HepG2 (cell line): ENCODE measurements around the gene IZUMO4. TPM values are rescaled to one million over a fixed set of nuclear protein-coding genes. Genes with fewer than 3 reads are reported as not detected.

Experiments
- DMAP1 ChIP-seq: IDR thresholded peaks from 2 replicates; pipeline ENCODE4 v1.6.1; 2016
- ELF3 ChIP-seq: IDR thresholded peaks from 2 replicates; pipeline ENCODE4 v1.6.1; 2016; ENCODE audit warnings: missing genetic modification reagents, missing compliant biosample characterization
- FOXJ3 ChIP-seq: sonication (generic); formaldehyde crosslinking; IDR thresholded peaks from 2 replicates; pipeline ENCODE4 v1.4.0; 2020; ENCODE audit warnings: missing genetic modification reagents, mild to moderate bottlenecking, borderline replicate concordance
- MIER2 ChIP-seq: IDR thresholded peaks from 2 replicates; pipeline ENCODE4 v1.6.1; 2016; ENCODE audit warnings: missing biosample characterization, missing genetic modification reagents
- MTA1 ChIP-seq: sonication (generic); formaldehyde crosslinking; IDR thresholded peaks from 2 replicates; pipeline ENCODE4 v1.4.0; 2020; ENCODE audit warnings: missing genetic modification reagents, mild to moderate bottlenecking, borderline replicate concordance
- MTF1 ChIP-seq: sonication (generic); formaldehyde crosslinking; IDR thresholded peaks from 2 replicates; pipeline ENCODE4 v1.5.0; 2020; ENCODE audit warnings: missing genetic modification reagents
- SALL1 ChIP-seq: sonication (generic); formaldehyde crosslinking; IDR thresholded peaks from 2 replicates; pipeline ENCODE4 v1.8.0; 2022; ENCODE audit warnings: mild to moderate bottlenecking, missing genetic modification reagents
- SNAI1 ChIP-seq: sonication (generic); formaldehyde crosslinking; IDR thresholded peaks from 2 replicates; pipeline ENCODE4 v1.5.0; 2020; ENCODE audit warnings: mild to moderate bottlenecking, missing genetic modification reagents, borderline replicate concordance
- ZBTB21 ChIP-seq: sonication (generic); formaldehyde crosslinking; IDR thresholded peaks from 2 replicates; pipeline ENCODE4 v1.4.0; 2020; ENCODE audit warnings: missing genetic modification reagents
- ZFP36 ChIP-seq: fragments of 150-350 bp; IDR thresholded peaks from 2 replicates; pipeline ENCODE4 v1.6.1; 2018; ENCODE audit warnings: borderline replicate concordance, low read length, low read depth; ENCODE audit not compliant: partially characterized antibody
- ZNF124 ChIP-seq: sonication (generic); formaldehyde crosslinking; IDR thresholded peaks from 2 replicates; pipeline ENCODE4 v1.4.0; 2020; ENCODE audit warnings: missing genetic modification reagents
- ZNF558 ChIP-seq: sonication (generic); formaldehyde crosslinking; IDR thresholded peaks from 2 replicates; pipeline ENCODE4 v1.9.0; 2022; ENCODE audit warnings: mild to moderate bottlenecking, missing genetic modification reagents, borderline replicate concordance
- ZNF773 ChIP-seq: sonication (generic); formaldehyde crosslinking; IDR thresholded peaks from 2 replicates; pipeline ENCODE4 v1.4.0; 2020; ENCODE audit warnings: missing genetic modification reagents, borderline replicate concordance
- ZNF850 ChIP-seq: sonication (generic); formaldehyde crosslinking; conservative IDR thresholded peaks from 2 replicates; pipeline ENCODE4 v1.9.0; 2021; ENCODE audit warnings: mild to moderate bottlenecking, missing genetic modification reagents
- ZSCAN25 ChIP-seq: sonication (generic); formaldehyde crosslinking; IDR thresholded peaks from 2 replicates; pipeline ENCODE4 v1.8.0; 2022; ENCODE audit warnings: mild to moderate bottlenecking, missing genetic modification reagents
- polyA plus RNA-seq, 8 experiments: library from polyadenylated mRNA; depleted of rRNA in 3 of 8; stranded (reverse) in 7 of 8; unstranded in 1 of 8; fragments of >200 nt; fragmentation: Illumina TruSeq in 4 of 8; extraction: Trizol in 4 of 8; gene quantifications; 2 replicates each; pipeline versions ENCODE4 v1.2.1 to v1.2.3, GENCODE V29; 2011 to 2016; ENCODE audit warnings: low read depth in 4 of 8, missing spikeins in 1 of 8, mixed read lengths in 1 of 8; ENCODE audit not compliant: insufficient read depth in 1 of 8
- total RNA-seq, 5 experiments: library from RNA; depleted of rRNA; stranded (reverse); fragments of >200 nt; fragmentation: Illumina TruSeq; extraction: Trizol; gene quantifications; 2 replicates each; pipeline ENCODE4 v1.2.3, GENCODE V29; 2016; ENCODE audit warnings: low read depth in 1 of 5
- TF ChIP-seq, protein P1 (sequence below): sonication (generic); formaldehyde crosslinking; IDR thresholded peaks from 2 replicates; pipeline ENCODE4 v1.4.0; 2020; ENCODE audit warnings: missing genetic modification reagents
- TF ChIP-seq, protein P2 (sequence below): sonication (generic); formaldehyde crosslinking; IDR thresholded peaks from 2 replicates; pipeline ENCODE4 v1.4.0; 2020; ENCODE audit warnings: missing genetic modification reagents
- TF ChIP-seq, protein P3 (sequence below): sonication (generic); formaldehyde crosslinking; IDR thresholded peaks from 2 replicates; pipeline ENCODE4 v1.5.1; 2020; ENCODE audit warnings: mild to moderate bottlenecking, missing genetic modification reagents
- TF ChIP-seq, protein P4 (sequence below): sonication (generic); formaldehyde crosslinking; IDR thresholded peaks from 2 replicates; pipeline ENCODE4 v1.5.1; 2020; ENCODE audit warnings: mild to moderate bottlenecking, missing genetic modification reagents, moderate library complexity

Gene IZUMO4
- total and polyA plus RNA-seq, 2 of the 13 experiments (the other 11 are each of a cell fraction or from before 2014, with no cell fraction given): 0.77 to 3.9 TPM

DNA sequence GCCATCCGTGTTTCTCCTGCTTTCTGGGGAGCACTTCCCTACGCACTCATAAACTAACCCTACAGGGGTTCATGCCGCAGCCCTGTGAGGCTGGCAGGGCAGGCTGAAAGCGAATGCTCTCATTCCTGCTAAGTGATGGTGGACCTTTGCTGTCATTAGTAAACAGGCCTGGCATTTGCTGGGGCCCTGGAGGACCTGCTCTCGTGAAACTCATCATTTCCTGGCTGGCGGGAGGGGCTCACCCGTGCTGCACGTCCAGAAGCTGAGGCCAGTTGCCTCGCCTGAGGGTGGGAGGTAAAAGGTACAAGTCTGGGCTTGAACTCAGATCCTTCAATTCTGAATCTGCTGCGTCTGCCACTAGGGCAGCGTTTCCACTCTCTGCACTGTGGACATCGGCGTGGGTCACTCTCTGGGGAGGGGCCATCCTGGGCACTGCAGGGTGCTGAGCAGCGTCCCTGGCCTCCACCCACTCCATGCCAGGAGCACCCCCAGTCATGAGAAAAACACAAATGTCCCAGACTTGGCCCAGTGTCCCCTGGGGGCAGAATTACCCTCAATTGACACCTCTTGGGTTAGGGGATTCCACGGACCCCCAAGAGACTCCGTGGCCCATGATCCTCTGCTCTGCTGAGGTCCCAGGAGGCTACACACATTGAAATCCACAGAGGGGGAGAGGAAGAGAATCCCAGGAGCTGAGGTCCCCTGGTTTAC is 7.6 kb upstream of the IZUMO4 start (continued):
- TF ChIP-seq ZSCAN25 (CRISPR knock-in tag): no peak
- TF ChIP-seq DMAP1 (CRISPR knock-in tag): no peak
- no peak for TF ChIP-seq ZNF558 (CRISPR knock-in tag)
- no peak for TF ChIP-seq ZBTB21
- no peak for TF ChIP-seq SNAI1
- peak; percentile 48; the same call in 1 of the 2 replicates for TF ChIP-seq ELF3
- no peak for TF ChIP-seq MTF1 (CRISPR knock-in tag)
- TF ChIP-seq ZNF850 (CRISPR knock-in tag): no peak
- TF ChIP-seq, protein P1, sequence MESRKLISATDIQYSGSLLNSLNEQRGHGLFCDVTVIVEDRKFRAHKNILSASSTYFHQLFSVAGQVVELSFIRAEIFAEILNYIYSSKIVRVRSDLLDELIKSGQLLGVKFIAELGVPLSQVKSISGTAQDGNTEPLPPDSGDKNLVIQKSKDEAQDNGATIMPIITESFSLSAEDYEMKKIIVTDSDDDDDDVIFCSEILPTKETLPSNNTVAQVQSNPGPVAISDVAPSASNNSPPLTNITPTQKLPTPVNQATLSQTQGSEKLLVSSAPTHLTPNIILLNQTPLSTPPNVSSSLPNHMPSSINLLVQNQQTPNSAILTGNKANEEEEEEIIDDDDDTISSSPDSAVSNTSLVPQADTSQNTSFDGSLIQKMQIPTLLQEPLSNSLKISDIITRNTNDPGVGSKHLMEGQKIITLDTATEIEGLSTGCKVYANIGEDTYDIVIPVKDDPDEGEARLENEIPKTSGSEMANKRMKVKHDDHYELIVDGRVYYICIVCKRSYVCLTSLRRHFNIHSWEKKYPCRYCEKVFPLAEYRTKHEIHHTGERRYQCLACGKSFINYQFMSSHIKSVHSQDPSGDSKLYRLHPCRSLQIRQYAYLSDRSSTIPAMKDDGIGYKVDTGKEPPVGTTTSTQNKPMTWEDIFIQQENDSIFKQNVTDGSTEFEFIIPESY (CRISPR knock-in tag): peak; percentile 85
- TF ChIP-seq, protein P2, sequence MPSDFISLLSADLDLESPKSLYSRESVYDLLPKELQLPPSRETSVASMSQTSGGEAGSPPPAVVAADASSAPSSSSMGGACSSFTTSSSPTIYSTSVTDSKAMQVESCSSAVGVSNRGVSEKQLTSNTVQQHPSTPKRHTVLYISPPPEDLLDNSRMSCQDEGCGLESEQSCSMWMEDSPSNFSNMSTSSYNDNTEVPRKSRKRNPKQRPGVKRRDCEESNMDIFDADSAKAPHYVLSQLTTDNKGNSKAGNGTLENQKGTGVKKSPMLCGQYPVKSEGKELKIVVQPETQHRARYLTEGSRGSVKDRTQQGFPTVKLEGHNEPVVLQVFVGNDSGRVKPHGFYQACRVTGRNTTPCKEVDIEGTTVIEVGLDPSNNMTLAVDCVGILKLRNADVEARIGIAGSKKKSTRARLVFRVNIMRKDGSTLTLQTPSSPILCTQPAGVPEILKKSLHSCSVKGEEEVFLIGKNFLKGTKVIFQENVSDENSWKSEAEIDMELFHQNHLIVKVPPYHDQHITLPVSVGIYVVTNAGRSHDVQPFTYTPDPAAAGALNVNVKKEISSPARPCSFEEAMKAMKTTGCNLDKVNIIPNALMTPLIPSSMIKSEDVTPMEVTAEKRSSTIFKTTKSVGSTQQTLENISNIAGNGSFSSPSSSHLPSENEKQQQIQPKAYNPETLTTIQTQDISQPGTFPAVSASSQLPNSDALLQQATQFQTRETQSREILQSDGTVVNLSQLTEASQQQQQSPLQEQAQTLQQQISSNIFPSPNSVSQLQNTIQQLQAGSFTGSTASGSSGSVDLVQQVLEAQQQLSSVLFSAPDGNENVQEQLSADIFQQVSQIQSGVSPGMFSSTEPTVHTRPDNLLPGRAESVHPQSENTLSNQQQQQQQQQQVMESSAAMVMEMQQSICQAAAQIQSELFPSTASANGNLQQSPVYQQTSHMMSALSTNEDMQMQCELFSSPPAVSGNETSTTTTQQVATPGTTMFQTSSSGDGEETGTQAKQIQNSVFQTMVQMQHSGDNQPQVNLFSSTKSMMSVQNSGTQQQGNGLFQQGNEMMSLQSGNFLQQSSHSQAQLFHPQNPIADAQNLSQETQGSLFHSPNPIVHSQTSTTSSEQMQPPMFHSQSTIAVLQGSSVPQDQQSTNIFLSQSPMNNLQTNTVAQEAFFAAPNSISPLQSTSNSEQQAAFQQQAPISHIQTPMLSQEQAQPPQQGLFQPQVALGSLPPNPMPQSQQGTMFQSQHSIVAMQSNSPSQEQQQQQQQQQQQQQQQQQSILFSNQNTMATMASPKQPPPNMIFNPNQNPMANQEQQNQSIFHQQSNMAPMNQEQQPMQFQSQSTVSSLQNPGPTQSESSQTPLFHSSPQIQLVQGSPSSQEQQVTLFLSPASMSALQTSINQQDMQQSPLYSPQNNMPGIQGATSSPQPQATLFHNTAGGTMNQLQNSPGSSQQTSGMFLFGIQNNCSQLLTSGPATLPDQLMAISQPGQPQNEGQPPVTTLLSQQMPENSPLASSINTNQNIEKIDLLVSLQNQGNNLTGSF: no peak
- TF ChIP-seq ZNF124: no peak
- TF ChIP-seq, protein P3, sequence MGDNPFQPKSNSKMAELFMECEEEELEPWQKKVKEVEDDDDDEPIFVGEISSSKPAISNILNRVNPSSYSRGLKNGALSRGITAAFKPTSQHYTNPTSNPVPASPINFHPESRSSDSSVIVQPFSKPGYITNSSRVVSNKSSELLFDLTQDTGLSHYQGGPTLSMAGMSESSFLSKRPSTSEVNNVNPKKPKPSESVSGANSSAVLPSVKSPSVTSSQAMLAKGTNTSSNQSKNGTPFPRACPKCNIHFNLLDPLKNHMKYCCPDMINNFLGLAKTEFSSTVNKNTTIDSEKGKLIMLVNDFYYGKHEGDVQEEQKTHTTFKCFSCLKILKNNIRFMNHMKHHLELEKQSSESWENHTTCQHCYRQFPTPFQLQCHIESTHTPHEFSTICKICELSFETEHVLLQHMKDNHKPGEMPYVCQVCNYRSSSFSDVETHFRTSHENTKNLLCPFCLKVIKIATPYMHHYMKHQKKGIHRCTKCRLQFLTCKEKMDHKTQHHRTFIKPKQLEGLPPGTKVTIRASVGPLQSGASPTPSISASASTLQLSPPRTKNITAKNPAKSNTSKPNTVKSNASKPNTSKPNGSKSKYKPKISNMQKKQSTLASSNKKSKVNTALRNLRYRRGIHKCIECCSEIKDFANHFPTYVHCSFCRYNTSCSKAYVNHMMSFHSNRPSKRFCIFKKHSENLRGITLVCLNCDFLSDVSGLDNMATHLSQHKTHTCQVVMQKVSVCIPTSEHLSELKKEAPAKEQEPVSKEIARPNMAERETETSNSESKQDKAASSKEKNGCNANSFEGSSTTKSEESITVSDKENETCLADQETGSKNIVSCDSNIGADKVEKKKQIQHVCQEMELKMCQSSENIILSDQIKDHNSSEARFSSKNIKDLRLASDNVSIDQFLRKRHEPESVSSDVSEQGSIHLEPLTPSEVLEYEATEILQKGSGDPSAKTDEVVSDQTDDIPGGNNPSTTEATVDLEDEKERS (CRISPR knock-in tag): no peak
- no peak for TF ChIP-seq MIER2 (CRISPR knock-in tag)
- TF ChIP-seq SALL1 (CRISPR knock-in tag): no peak
- TF ChIP-seq, protein P4, sequence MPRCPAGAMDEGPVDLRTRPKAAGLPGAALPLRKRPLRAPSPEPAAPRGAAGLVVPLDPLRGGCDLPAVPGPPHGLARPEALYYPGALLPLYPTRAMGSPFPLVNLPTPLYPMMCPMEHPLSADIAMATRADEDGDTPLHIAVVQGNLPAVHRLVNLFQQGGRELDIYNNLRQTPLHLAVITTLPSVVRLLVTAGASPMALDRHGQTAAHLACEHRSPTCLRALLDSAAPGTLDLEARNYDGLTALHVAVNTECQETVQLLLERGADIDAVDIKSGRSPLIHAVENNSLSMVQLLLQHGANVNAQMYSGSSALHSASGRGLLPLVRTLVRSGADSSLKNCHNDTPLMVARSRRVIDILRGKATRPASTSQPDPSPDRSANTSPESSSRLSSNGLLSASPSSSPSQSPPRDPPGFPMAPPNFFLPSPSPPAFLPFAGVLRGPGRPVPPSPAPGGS (CRISPR knock-in tag): no peak
- no peak for TF ChIP-seq MTA1
- no peak for TF ChIP-seq FOXJ3 (CRISPR knock-in tag)
- no peak for TF ChIP-seq ZNF773
- no peak for TF ChIP-seq ZFP36
